GM12878 (cell line): ENCODE results near the gene TAB2. TPM values are rescaled to one million over a fixed set of nuclear protein-coding genes. Genes with fewer than 3 reads are reported as not detected.

Experiments
- ATAC-seq: fragments of 200-7000 bp; cut with Tn5 transposase; 3 replicates; pipeline ENCODE4 v1.9.1; 2020; ENCODE audit warnings: mild to moderate bottlenecking, moderate library complexity
- BruUV-seq: library from RNA; stranded (reverse); fragments of 400-500 nt; replicated peaks from 2 replicates; lab custom pipeline; 2021; lab: Mats Ljungman, UMichigan
- CTCF ChIA-PET: fragments of 300-600 bp; sonication (Branson Sonifier 250); formaldehyde crosslinking; extraction: SDS; loops from one replicate; lab custom pipeline; 2021; ENCODE audit warnings: inconsistent platforms; lab: Yijun Ruan, JAX
- POLR2A ChIA-PET: fragments of 350-600 bp; formaldehyde crosslinking; extraction: SDS; loops from one replicate; lab custom pipeline; 2021; ENCODE audit warnings: inconsistent platforms; lab: Charles Lee
- RAD21 ChIA-PET: fragments of 300-600 bp; sonication (Branson Sonifier 250); formaldehyde crosslinking; loops from one replicate; lab custom pipeline; 2023; ENCODE audit warnings: antibody characterized with exemption; ENCODE audit not compliant: unreplicated experiment; lab: Charles Lee
- SMC1A ChIA-PET: fragments of 300-600 bp; sonication (Branson Sonifier 250); formaldehyde crosslinking; loops from one replicate; lab custom pipeline; 2023; ENCODE audit not compliant: unreplicated experiment, uncharacterized antibody; lab: Charles Lee
- DNase-seq: peaks from one replicate; pipeline ENCODE4 v3.0.0-alpha.2; 2011; ENCODE audit warnings: low read depth, low spot score
- FAIRE-seq: peaks from 3 replicates; lab custom pipeline; 2011; peaks lifted over from hg19 to GRCh38; lab: Jason Lieb, UNC
- H2AFZ ChIP-seq: 2 replicates; pipeline ENCODE4 v1.6.0; 2011; ENCODE audit warnings: low read depth, low read length, control low read depth; ENCODE audit not compliant: control insufficient read depth
- H3K27ac ChIP-seq: 2 replicates; pipeline ENCODE4 v1.5.1; 2011; ENCODE audit warnings: control low read depth; ENCODE audit not compliant: control insufficient read depth, insufficient read depth
- H3K27me3 ChIP-seq, 2 experiments: replicated peaks in 1 of 2; 2 replicates each; pipeline versions ENCODE4 v1.6.0 to v1.6.1; 2011; ENCODE audit warnings: low read length in 1 of 2; ENCODE audit not compliant: control insufficient read depth in 2 of 2, insufficient read depth in 2 of 2
- H3K36me3 ChIP-seq, 2 experiments: 2 replicates each; pipeline ENCODE4 v1.5.1; 2011; ENCODE audit warnings: low read length in 1 of 2; ENCODE audit not compliant: control insufficient read depth in 2 of 2, insufficient read depth in 2 of 2
- H3K4me1 ChIP-seq: 2 replicates; pipeline ENCODE4 v1.6.1; 2011; ENCODE audit warnings: mild to moderate bottlenecking, low read length, moderate library complexity, mixed read lengths; ENCODE audit not compliant: control insufficient read depth, insufficient read depth
- H3K4me2 ChIP-seq: 2 replicates; pipeline ENCODE4 v1.6.0; 2011; ENCODE audit warnings: control low read depth; ENCODE audit not compliant: control insufficient read depth, insufficient read depth
- H3K4me3 ChIP-seq: fragments of 200-600 bp; sonication (generic); 2 replicates; pipeline ENCODE4 v1.5.1; 2016
- H3K79me2 ChIP-seq: 2 replicates; pipeline ENCODE4 v1.6.0; 2011; ENCODE audit warnings: low read length; ENCODE audit not compliant: control insufficient read depth, insufficient read depth
- H3K9ac ChIP-seq: 2 replicates; pipeline ENCODE4 v1.8.0; 2011; ENCODE audit warnings: low read length, control low read depth, mixed read lengths; ENCODE audit not compliant: control insufficient read depth, insufficient read depth
- H3K9me3 ChIP-seq: replicated peaks from 3 replicates; pipeline ENCODE4 v1.5.1; 2011; ENCODE audit warnings: mild to moderate bottlenecking, low read length; ENCODE audit not compliant: control insufficient read depth, insufficient read depth
- H4K20me1 ChIP-seq: 2 replicates; pipeline ENCODE4 v1.6.0; 2011; ENCODE audit not compliant: control insufficient read depth, insufficient read depth
- CHD1 ChIP-seq: IDR thresholded peaks from 2 replicates; pipeline ENCODE4 v1.6.1; 2012; ENCODE audit warnings: low read depth, low read length, improper control_type of control experiment
- FOXM1 ChIP-seq: IDR thresholded peaks from 2 replicates; pipeline ENCODE4 v1.6.1; 2012; ENCODE audit warnings: low read depth, mild to moderate bottlenecking, inconsistent platforms, low read length, moderate library complexity
- HSF1 ChIP-seq: fragments of 150-350 bp; IDR thresholded peaks from 2 replicates; pipeline ENCODE4 v1.6.1; 2014; ENCODE audit warnings: mild to moderate bottlenecking, low read depth, low read length
- MTA2 ChIP-seq: fragments of 450-650 bp; IDR thresholded peaks from 2 replicates; pipeline ENCODE4 v1.6.1; 2016; ENCODE audit warnings: low read depth, mild to moderate bottlenecking, moderate library complexity
- RAD21 ChIP-seq: IDR thresholded peaks from 2 replicates; pipeline ENCODE4 v1.6.1; 2011; ENCODE audit warnings: mild to moderate bottlenecking, low read depth, low read length, moderate library complexity; ENCODE audit not compliant: insufficient read depth
- RCOR1 ChIP-seq: conservative IDR thresholded peaks from 2 replicates; pipeline ENCODE4 v1.6.1; 2012; ENCODE audit warnings: low read depth, low read length, improper control_type of control experiment
- ZBED1 ChIP-seq: IDR thresholded peaks from 2 replicates; pipeline ENCODE4 v1.6.1; 2016; ENCODE audit warnings: borderline replicate concordance
- ZNF687 ChIP-seq: fragments of 450-650 bp; IDR thresholded peaks from 2 replicates; pipeline ENCODE4 v1.6.1; 2017; ENCODE audit warnings: mild to moderate bottlenecking, moderate library complexity
- WGBS: methylation state at CpG from one replicate; pipeline ENCODE4 v1.1.6; 2016; ENCODE audit warnings: low lambda C conversion rate; ENCODE audit not compliant: insufficient replicate concordance, insufficient coverage; ENCODE audit errors: missing lambda C conversion rate; 5-methylcytosine and 5-hydroxymethylcytosine counted together
- in situ Hi-C: fragments of 300-500 bp; cut with MboI; formaldehyde crosslinking; loops from 9 replicates; pipeline ENCODE4 v1.14.3; 2018; ENCODE audit warnings: mixed read lengths
- intact Hi-C: fragments of 100-400 bp; cut with micrococcal nuclease; formaldehyde crosslinking; loops from one replicate; pipeline ENCODE4 v1.14.2; 2022; ENCODE audit not compliant: unreplicated experiment
- polyA plus RNA-seq, 11 experiments: library from polyadenylated mRNA; depleted of rRNA in 4 of 11; unstranded in 6 of 11; stranded (reverse) in 5 of 11; fragments of >200 nt; fragmentation: Nextera tagmentation in 4 of 11; fragmentation: Illumina TruSeq in 1 of 11; extraction: Ambion mirVana in 4 of 11; extraction: Trizol in 1 of 11; gene quantifications; 1 replicate in 1 of 11; 2 replicates in 10 of 11; pipeline versions ENCODE4 v1.2.1 to v1.2.3, GENCODE V29; 2011 to 2016; ENCODE audit warnings: inconsistent platforms in 2 of 11, missing spikeins in 2 of 11, low read depth in 1 of 11
- total RNA-seq, 4 experiments: library from RNA; depleted of rRNA in 3 of 4; stranded (reverse); fragments of >200 nt in 3 of 4; fragmentation: Illumina TruSeq in 1 of 4; extraction: Trizol in 1 of 4; gene quantifications; 2 replicates each; pipeline versions ENCODE4 v1.2.1 to v1.2.3, GENCODE V29; 2013 to 2021

The TAB2 gene
- total and polyA plus RNA-seq, 10 of the 15 experiments (the other 5 are each of a cell fraction or from before 2014, with no cell fraction given) = 8.9 to 66.3 (median 23.0) TPM

- Histone ChIP-seq H3K4me1 (no peaks in the 10 kb centered on the region), H3K9ac (no peak overlapping the region), H2AFZ (no peak overlapping the region), H3K27ac (no peak overlapping the region), H3K79me2 (no peaks in the 10 kb centered on the region; the same call in none of the 2 replicates), H3K36me3 (peaks cover 17 to 18% of the 10 kb centered on the region in 2 experiments; a peak in 3 of 4 replicates), H3K9me3 (no peaks in the 10 kb centered on the region), H4K20me1 (no peaks in the 10 kb centered on the region), H3K27me3 (no peaks in the 10 kb centered on the region), H3K4me2 (no peak overlapping the region), H3K4me3 (no peak overlapping the region)
- TSS peak; percentile 39 for BruUV-seq
- FAIRE-seq (no peak), DNase-seq (no peak), ATAC-seq (no peak)
- ChIA-PET POLR2A (interaction anchor here (1.2 kb wide), 1 partner anchor 9 kb away, joined by 3 read pairs; no protein-coding TSS in a partner anchor), CTCF (interaction anchor here (1.0 to 1.5 kb wide), 4 partner anchors 9 to 60 kb away, joined by 3 to 4 read pairs (median 4); no protein-coding TSS in a partner anchor), RAD21 (interaction anchor here (1.0 to 2.0 kb wide), 3 partner anchors 16 to 59 kb away, joined by 3 to 5 read pairs (median 4); no protein-coding TSS in a partner anchor), SMC1A (interaction anchor here (0.7 to 1.5 kb wide), 3 partner anchors 27 to 59 kb away, joined by 3 to 6 read pairs (median 3); no protein-coding TSS in a partner anchor)
- 94% methylated on average over 1 of the region's 1 CpG for WGBS
- intact Hi-C loops (no loop called here), in situ Hi-C loops (no loop called here)
- no peak for TF ChIP-seq ZBED1
- no peak for TF ChIP-seq CHD1
- TF ChIP-seq HSF1 = no peak
- TF ChIP-seq RAD21 = no peak
- no peak for TF ChIP-seq RCOR1
- TF ChIP-seq MTA2 = no peak
- TF ChIP-seq FOXM1 = no peak
- TF ChIP-seq ZNF687 = no peak
Measured at GRCh38 chr6:149458806-149459205, 141.3 kb downstream of the TAB2 start.
